ENCODE measurements around the gene STN1. TPM values are rescaled to one million over a fixed set of nuclear protein-coding genes. Genes with fewer than 3 reads are reported as not detected.

STN1 gene, protein sequence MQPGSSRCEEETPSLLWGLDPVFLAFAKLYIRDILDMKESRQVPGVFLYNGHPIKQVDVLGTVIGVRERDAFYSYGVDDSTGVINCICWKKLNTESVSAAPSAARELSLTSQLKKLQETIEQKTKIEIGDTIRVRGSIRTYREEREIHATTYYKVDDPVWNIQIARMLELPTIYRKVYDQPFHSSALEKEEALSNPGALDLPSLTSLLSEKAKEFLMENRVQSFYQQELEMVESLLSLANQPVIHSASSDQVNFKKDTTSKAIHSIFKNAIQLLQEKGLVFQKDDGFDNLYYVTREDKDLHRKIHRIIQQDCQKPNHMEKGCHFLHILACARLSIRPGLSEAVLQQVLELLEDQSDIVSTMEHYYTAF
- total RNA-seq: 29.4 and 39.0 TPM in 2 replicates

DNA sequence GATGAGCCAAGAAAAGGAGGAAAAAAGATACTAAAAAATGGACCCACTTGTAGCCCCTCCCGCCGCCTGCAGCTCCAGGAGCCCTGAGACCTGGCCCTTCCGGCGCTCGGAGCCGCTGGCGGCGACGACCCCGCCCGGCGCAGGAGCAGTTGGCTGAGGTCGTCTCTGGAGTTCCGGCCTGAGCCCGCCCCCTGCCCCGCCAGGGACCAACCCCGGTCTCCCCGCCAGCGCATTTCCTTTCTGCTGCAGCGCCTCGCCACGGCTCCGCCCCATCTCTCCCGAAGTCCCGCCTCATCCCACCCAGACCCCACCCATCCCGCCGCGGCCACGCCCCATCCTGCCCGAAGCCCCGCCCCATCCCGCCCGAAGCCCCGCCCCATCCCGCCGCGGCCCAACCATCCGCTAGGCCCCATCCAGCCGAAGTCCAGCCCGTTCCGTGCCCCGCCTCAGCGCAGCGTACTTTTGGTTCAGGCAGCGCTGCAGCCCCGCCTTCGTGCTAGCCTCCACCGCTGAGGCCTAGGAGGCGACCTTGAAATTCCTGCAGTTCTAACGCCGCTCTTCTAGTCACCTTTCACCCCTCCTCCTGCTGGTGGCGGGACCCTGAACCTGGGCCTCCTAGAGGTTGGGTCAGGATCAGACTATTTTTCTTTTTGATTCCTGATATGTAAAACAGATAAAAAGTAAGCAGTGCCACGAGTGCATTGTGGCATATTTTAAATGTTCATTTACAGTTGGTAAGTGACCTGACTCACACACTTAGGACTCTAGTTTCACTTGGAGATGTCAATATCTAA, at the start of gene STN1:
Gene STN1, minus strand, starts transcription at position 132 of the 794 bp plus-strand sequence. CDS start 590 bp downstream, outside the sequence.

DNA sequence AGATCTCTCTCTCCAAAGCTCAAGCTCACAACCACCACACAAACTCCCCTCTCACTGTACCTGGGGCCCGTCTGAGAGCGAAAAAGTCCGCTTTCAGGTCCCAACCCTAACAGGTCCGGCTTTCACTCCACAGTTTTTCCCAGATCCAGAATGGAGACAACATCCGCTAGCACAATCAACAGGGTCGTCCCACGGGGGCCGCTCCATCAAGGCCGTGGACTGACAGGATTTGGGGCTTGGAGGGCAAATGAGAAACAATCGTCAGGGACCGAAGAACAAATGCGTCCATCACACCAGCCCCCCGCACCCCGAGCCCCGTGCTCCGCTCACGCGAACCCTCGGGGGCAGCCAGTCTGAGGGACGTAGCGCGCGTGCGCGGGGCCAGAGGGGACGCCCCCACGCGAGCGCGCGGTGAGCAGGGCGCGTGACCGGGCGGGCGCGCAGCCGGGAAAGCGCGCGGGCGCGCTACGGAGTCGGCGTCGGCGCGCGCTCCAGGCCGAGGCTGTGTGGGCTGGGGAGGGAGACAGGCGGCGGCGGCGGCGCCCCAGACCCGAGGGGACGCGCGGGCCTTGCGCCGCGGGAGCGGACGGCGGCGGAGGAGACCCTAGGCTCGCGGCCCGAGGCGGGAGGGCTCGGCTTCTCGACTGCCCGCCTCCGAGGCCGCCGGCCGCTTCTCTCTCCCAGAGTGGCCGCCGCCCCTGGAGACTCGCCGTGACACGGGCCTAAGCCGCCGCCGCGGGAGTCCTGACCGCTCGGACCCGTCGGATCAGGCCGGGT, 48.9 kb upstream of the STN1 start, which contains the start of gene SLK:
Gene SLK, plus strand, starts transcription at position 470 of the 777 bp plus-strand sequence. CDS start 606 bp downstream, outside the sequence.

DNA sequence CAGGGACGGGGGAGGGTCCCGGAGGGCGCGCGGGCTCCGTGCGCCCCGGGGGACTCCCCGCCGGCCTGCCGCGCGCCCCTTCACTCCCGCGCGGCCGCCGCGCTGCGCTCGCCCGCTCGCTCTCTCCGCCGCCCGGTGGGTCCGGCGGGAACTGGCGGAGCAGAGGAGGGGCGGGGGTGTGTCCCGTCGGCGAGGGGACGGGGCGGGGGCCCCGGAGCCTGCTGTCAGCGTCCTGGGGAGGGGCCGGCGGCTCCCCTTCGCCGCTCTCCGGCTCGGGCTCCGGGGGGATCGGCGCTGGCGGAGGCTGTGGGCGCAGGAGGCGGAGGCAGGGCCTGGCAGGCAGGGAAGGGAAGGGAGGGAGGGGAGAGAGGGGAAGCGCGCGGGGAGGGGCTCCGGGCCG, 62.6 kb downstream of the STN1 start, which contains the start of gene SH3PXD2A:
Gene SH3PXD2A, minus strand, starts transcription at position 153 of the 400 bp plus-strand sequence. CDS start 310 bp downstream, outside the sequence.

Other genes with a start within 250 kb of the STN1 start
- 58.3 and 83.9 TPM in 2 replicates for gene SH3PXD2A, start 62.6 kb downstream of the STN1 start, total RNA-seq
- gene SLK, start 49.0 kb upstream of the STN1 start, total RNA-seq: 58.7 and 60.5 TPM in 2 replicates
- gene COL17A1, start 167.7 kb upstream of the STN1 start, total RNA-seq: 1.2 and 1.6 TPM in 2 replicates
- 7.6 and 7.8 TPM in 2 replicates for gene SFR1, start 204.0 kb upstream of the STN1 start, total RNA-seq